HCT116 (cell line): ENCODE measurements around the gene ZNF470. TPM values are rescaled to one million over a fixed set of nuclear protein-coding genes. Genes with fewer than 3 reads are reported as not detected.

Experiments used
- ATAC-seq: fragments of 200-7000 bp; cut with Tn5 transposase; 2 replicates; pipeline ENCODE4 v1.9.1; 2020; ENCODE audit warnings: mild to moderate bottlenecking, moderate library complexity
- BruUV-seq: library from RNA; stranded (reverse); fragments of 400-500 nt; replicated peaks from 2 replicates; lab custom pipeline; 2021; lab: Mats Ljungman, UMichigan
- CTCF ChIA-PET: fragments of 300-600 bp; sonication (Branson Sonifier 250); formaldehyde crosslinking; loops from one replicate; lab custom pipeline; 2021; ENCODE audit warnings: antibody characterized with exemption; lab: Charles Lee
- POLR2A ChIA-PET: fragments of 300-600, 350-600 bp; sonication (Branson Sonifier 250); formaldehyde crosslinking; loops from one replicate; lab custom pipeline; 2021; ENCODE audit warnings: antibody characterized with exemption; lab: Charles Lee
- RAD21 ChIA-PET, 2 experiments: fragments of 300-600 bp; sonication (Branson Sonifier 250); formaldehyde crosslinking; loops; one replicate each; lab custom pipeline; 2023; ENCODE audit warnings: low total read pairs in 2 of 2; ENCODE audit not compliant: uncharacterized antibody in 2 of 2, unreplicated experiment in 2 of 2, low non-redundant PET in 1 of 2; lab: Charles Lee
- DNase-seq: peaks from one replicate; pipeline ENCODE4 v3.0.0-alpha.2; 2010; ENCODE audit warnings: low read depth, low spot score
- H2AFZ ChIP-seq: fragments of 200-600 bp; shearing (Covaris generic), sonication (generic); 2 replicates; pipeline ENCODE4 v1.6.1; 2017; ENCODE audit warnings: low read depth, mixed run types, mixed read lengths, antibody characterized with exemption, low read length; ENCODE audit not compliant: poor library complexity, severe bottlenecking
- H3K27ac ChIP-seq: 2 replicates; pipeline ENCODE4 v1.5.1; 2012; ENCODE audit warnings: low read depth, low read length
- H3K27me3 ChIP-seq: fragments of 200-600 bp; sonication (generic); 2 replicates; pipeline ENCODE4 v1.6.1; 2016; ENCODE audit warnings: mixed run types, low read length, mixed read lengths; ENCODE audit not compliant: insufficient read depth
- H3K36me3 ChIP-seq, 2 experiments: fragments of 200-500 bp in 1 of 2; fragments of 200-600 bp in 1 of 2; sonication (Bioruptor generic) in 1 of 2; sonication (generic) in 1 of 2; 2 replicates each; pipeline versions ENCODE4 v1.5.1 to v1.6.1; 2014 to 2016; ENCODE audit warnings: low read length in 2 of 2, inconsistent platforms in 1 of 2, mixed read lengths in 1 of 2, mixed run types in 1 of 2; ENCODE audit not compliant: insufficient read depth in 2 of 2, control insufficient read depth in 1 of 2
- H3K4me1 ChIP-seq, 2 experiments: fragments of 200-600 bp in 1 of 2; sonication (generic) in 1 of 2; 2 replicates each; pipeline versions ENCODE4 v1.5.1 to v1.6.1; 2012 to 2017; ENCODE audit warnings: low read length in 2 of 2, inconsistent platforms in 1 of 2, mild to moderate bottlenecking in 1 of 2, mixed read lengths in 1 of 2, mixed run types in 1 of 2, moderate library complexity in 1 of 2; ENCODE audit not compliant: insufficient read depth in 2 of 2, control insufficient read depth in 1 of 2
- H3K4me2 ChIP-seq: fragments of 200-600 bp; sonication (generic); 2 replicates; pipeline ENCODE4 v1.6.1; 2017; ENCODE audit warnings: mixed run types, low read length, mixed read lengths
- H3K4me3 ChIP-seq, 2 experiments: fragments of 200-600 bp in 1 of 2; sonication (generic) in 1 of 2; replicated peaks in 1 of 2; 2 replicates each; pipeline ENCODE4 v1.5.1; 2011 to 2016; ENCODE audit warnings: low read length in 2 of 2, control low read depth in 1 of 2, low read depth in 1 of 2, mild to moderate bottlenecking in 1 of 2, mixed read lengths in 1 of 2, mixed run types in 1 of 2
- H3K79me2 ChIP-seq: fragments of 200-600 bp; sonication (generic); 2 replicates; pipeline ENCODE4 v1.6.1; 2017; ENCODE audit warnings: mild to moderate bottlenecking, mixed run types, low read length, moderate library complexity, mixed read lengths; ENCODE audit not compliant: insufficient read depth
- H3K9ac ChIP-seq: fragments of 200-600 bp; sonication (generic); 2 replicates; pipeline ENCODE4 v1.6.1; 2016; ENCODE audit warnings: low read length, mixed read lengths
- H3K9me2 ChIP-seq: fragments of 200-600 bp; sonication (generic), shearing (Covaris generic); 2 replicates; pipeline ENCODE4 v1.6.1; 2017; ENCODE audit warnings: mixed run types, mild to moderate bottlenecking, moderate library complexity; ENCODE audit not compliant: insufficient read depth
- H3K9me3 ChIP-seq, 2 experiments: fragments of 200-500 bp in 1 of 2; fragments of 200-600 bp in 1 of 2; sonication (Bioruptor generic) in 1 of 2; sonication (generic) in 1 of 2; 2 replicates each; pipeline ENCODE4 v1.6.1; 2014 to 2017; ENCODE audit warnings: low read length in 2 of 2, mixed read lengths in 2 of 2, inconsistent platforms in 1 of 2, low read depth in 1 of 2, mild to moderate bottlenecking in 1 of 2, mixed run types in 1 of 2, moderate library complexity in 1 of 2; ENCODE audit not compliant: control insufficient read depth in 1 of 2, insufficient read depth in 1 of 2
- H4K20me1 ChIP-seq: fragments of 200-600 bp; sonication (generic), shearing (Covaris generic); 2 replicates; pipeline ENCODE4 v1.6.1; 2017; ENCODE audit warnings: mixed run types, mild to moderate bottlenecking, moderate library complexity; ENCODE audit not compliant: insufficient read depth
- EGR1 ChIP-seq: IDR thresholded peaks from 2 replicates; pipeline ENCODE4 v1.6.1; 2012; ENCODE audit warnings: low read depth
- ELF1 ChIP-seq: IDR thresholded peaks from 2 replicates; pipeline ENCODE4 v1.6.1; 2012; ENCODE audit warnings: low read depth, borderline replicate concordance
- EZH2 ChIP-seq: fragments of 200-600 bp; sonication (generic); IDR thresholded peaks from 2 replicates; pipeline ENCODE4 v1.6.1; 2017; ENCODE audit warnings: antibody characterized with exemption, mixed run types
- EZH2phosphoT487 ChIP-seq: fragments of 200-600 bp; IDR thresholded peaks from 2 replicates; pipeline ENCODE4 v1.6.1; 2018; ENCODE audit warnings: antibody characterized with exemption, borderline replicate concordance
- FOSL1 ChIP-seq: IDR thresholded peaks from 2 replicates; pipeline ENCODE4 v1.6.1; 2012; ENCODE audit warnings: low read depth
- POLR2A ChIP-seq: IDR thresholded peaks from 2 replicates; pipeline ENCODE4 v1.7.0; 2011; ENCODE audit warnings: borderline replicate concordance; ENCODE audit not compliant: insufficient read depth, insufficient read length; ENCODE audit errors: extremely low read depth
- POLR2AphosphoS5 ChIP-seq: IDR thresholded peaks from 2 replicates; pipeline ENCODE4 v1.6.1; 2011; ENCODE audit warnings: mild to moderate bottlenecking, low read depth, low read length, moderate library complexity
- RAD21 ChIP-seq: IDR thresholded peaks from 2 replicates; pipeline ENCODE4 v1.6.1; 2012; ENCODE audit warnings: low read depth, mild to moderate bottlenecking
- SP1 ChIP-seq: IDR thresholded peaks from 2 replicates; pipeline ENCODE4 v1.6.1; 2012; ENCODE audit warnings: low read depth
- SRF ChIP-seq: IDR thresholded peaks from 2 replicates; pipeline ENCODE4 v1.6.1; 2012; ENCODE audit warnings: low read depth
- TCF7L2 ChIP-seq: IDR thresholded peaks from 2 replicates; pipeline ENCODE4 v1.7.0; 2011; ENCODE audit warnings: borderline replicate concordance, inconsistent platforms; ENCODE audit not compliant: insufficient read depth, insufficient read length; ENCODE audit errors: extremely low read depth
- ZNF274 ChIP-seq: fragments of 200-500 bp; sonication (Bioruptor generic); IDR thresholded peaks from 2 replicates; pipeline ENCODE4 v1.6.1; 2014; ENCODE audit warnings: mild to moderate bottlenecking, low read depth, low read length, inconsistent platforms
- intact Hi-C: fragments of 100-400 bp; cut with micrococcal nuclease; formaldehyde crosslinking; loops from 2 replicates; pipeline ENCODE4 v1.10.0; 2022
- total RNA-seq: library from RNA; stranded (reverse); gene quantifications from one replicate; pipeline ENCODE4 v1.2.1, GENCODE V29; 2021; ENCODE audit not compliant: unreplicated experiment
- TF ChIP-seq, protein P1 (sequence below): IDR thresholded peaks from 2 replicates; pipeline ENCODE4 v1.6.1; 2011; ENCODE audit warnings: mild to moderate bottlenecking, low read length, moderate library complexity; ENCODE audit not compliant: insufficient replicate concordance; ENCODE audit errors: extremely low read depth
- TF ChIP-seq, protein P2 (sequence below): IDR thresholded peaks from 2 replicates; pipeline ENCODE4 v1.6.1; 2012

Gene ZNF470
- total RNA-seq, 1 experiment from 2014 or later = not detected

DNA sequence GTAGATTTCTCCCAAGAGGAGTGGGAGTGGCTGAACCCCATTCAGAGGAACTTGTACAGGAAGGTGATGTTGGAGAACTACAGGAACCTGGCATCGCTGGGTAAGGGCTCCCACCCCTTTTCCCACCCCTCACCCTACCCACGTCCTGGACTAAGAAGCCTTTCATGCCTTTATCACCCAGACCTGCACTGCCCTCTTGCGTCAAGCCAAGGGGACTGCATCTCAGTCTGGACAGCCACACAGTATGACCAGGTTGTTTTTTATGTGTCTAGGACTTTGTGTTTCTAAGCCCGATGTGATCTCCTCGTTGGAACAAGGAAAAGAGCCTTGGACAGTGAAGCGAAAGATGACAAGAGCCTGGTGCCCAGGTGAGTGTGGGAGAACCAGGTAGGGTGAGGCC is 19.7 kb upstream of the ZNF470 start:
- H3K4me1 ChIP-seq = no peaks in the 10 kb centered on the region
- intact Hi-C loops = no loop called here
- no peak for TF ChIP-seq EZH2phosphoT487
- TF ChIP-seq RAD21 = peak; percentile 14; the same call in 1 of the 2 replicates
- no peak for DNase-seq
- no peaks in the 10 kb centered on the region for H3K79me2 ChIP-seq
- no TSS peak for BruUV-seq
- H3K27ac ChIP-seq = no peak overlapping the region
- RAD21 ChIA-PET = no interaction called here
- no peaks in the 10 kb centered on the region for H3K36me3 ChIP-seq
- no peak for ATAC-seq
- H3K27me3 ChIP-seq = no peaks in the 10 kb centered on the region
- CTCF ChIA-PET = no interaction called here
- H3K4me3 ChIP-seq = no peak overlapping the region
- no peak overlapping the region for H3K4me2 ChIP-seq
- no peaks in the 10 kb centered on the region for H3K9me2 ChIP-seq
- H3K9me3 ChIP-seq = peaks cover 28 to 33% of the 10 kb centered on the region in 2 experiments; a peak in 2 of 4 replicates
- H4K20me1 ChIP-seq = no peaks in the 10 kb centered on the region
- POLR2A ChIA-PET = no interaction called here
- H2AFZ ChIP-seq = no peak overlapping the region
- no peak overlapping the region for H3K9ac ChIP-seq

DNA sequence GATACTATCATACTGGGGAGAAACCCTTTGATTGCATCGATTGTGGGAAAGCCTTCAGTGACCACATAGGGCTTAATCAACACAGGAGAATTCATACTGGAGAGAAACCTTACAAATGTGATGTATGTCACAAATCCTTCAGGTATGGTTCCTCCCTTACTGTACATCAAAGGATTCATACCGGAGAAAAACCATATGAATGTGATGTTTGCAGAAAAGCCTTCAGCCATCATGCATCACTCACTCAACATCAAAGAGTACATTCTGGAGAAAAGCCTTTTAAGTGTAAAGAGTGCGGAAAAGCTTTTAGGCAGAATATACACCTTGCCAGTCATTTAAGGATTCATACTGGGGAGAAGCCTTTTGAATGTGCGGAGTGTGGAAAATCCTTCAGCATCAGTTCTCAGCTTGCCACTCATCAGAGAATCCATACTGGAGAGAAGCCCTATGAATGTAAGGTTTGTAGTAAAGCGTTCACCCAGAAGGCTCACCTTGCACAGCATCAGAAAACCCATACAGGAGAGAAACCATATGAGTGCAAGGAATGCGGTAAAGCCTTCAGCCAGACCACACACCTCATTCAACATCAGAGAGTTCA is 12.9 kb upstream of the ZNF470 start:
- ChIA-PET POLR2A (no interaction called here), RAD21 (no interaction called here), CTCF (no interaction called here)
- H3K4me2 ChIP-seq = no peak overlapping the region
- no peak overlapping the region for H2AFZ ChIP-seq
- no peak overlapping the region for H3K4me3 ChIP-seq
- no peaks in the 10 kb centered on the region for H3K4me1 ChIP-seq
- intact Hi-C loops = no loop called here
- no peaks in the 10 kb centered on the region for H3K27me3 ChIP-seq
- no TSS peak for BruUV-seq
- no peaks in the 10 kb centered on the region for H3K79me2 ChIP-seq
- DNase-seq (no peak), ATAC-seq (no peak)
- H3K9me2 ChIP-seq = no peaks in the 10 kb centered on the region
- no peak overlapping the region for H3K27ac ChIP-seq
- no peaks in the 10 kb centered on the region for H3K36me3 ChIP-seq
- TF ChIP-seq POLR2A = no peak
- no peak for TF ChIP-seq EZH2
- no peak for TF ChIP-seq EGR1
- TF ChIP-seq TCF7L2 = no peak
- TF ChIP-seq SP1 = no peak
- TF ChIP-seq, protein P1, sequence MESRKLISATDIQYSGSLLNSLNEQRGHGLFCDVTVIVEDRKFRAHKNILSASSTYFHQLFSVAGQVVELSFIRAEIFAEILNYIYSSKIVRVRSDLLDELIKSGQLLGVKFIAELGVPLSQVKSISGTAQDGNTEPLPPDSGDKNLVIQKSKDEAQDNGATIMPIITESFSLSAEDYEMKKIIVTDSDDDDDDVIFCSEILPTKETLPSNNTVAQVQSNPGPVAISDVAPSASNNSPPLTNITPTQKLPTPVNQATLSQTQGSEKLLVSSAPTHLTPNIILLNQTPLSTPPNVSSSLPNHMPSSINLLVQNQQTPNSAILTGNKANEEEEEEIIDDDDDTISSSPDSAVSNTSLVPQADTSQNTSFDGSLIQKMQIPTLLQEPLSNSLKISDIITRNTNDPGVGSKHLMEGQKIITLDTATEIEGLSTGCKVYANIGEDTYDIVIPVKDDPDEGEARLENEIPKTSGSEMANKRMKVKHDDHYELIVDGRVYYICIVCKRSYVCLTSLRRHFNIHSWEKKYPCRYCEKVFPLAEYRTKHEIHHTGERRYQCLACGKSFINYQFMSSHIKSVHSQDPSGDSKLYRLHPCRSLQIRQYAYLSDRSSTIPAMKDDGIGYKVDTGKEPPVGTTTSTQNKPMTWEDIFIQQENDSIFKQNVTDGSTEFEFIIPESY = no peak
- no peak for TF ChIP-seq POLR2AphosphoS5
- TF ChIP-seq SRF = no peak
- no peak for TF ChIP-seq FOSL1
- TF ChIP-seq, protein P2, sequence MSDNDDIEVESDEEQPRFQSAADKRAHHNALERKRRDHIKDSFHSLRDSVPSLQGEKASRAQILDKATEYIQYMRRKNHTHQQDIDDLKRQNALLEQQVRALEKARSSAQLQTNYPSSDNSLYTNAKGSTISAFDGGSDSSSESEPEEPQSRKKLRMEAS = no peak
- TF ChIP-seq ELF1 = no peak
- no peak for TF ChIP-seq ZNF274
- no peak for TF ChIP-seq EZH2phosphoT487
- no peak overlapping the region for H3K9ac ChIP-seq
- H3K9me3 ChIP-seq = peaks cover 26 to 34% of the 10 kb centered on the region in 2 experiments; a peak in 2 of 4 replicates
- H4K20me1 ChIP-seq = no peaks in the 10 kb centered on the region
